Dermis blood vessel endothelial cell (primary cell): ENCODE measurements around the gene ACCS. TPM values are rescaled to one million over a fixed set of nuclear protein-coding genes. Genes with fewer than 3 reads are reported as not detected.

Experiments used
- DNase-seq: peaks from one replicate; pipeline ENCODE4 v3.0.0; 2010
- total RNA-seq: library from RNA; depleted of rRNA; stranded (reverse); fragments of >200 nt; gene quantifications from 2 replicates; pipeline ENCODE4 v1.2.3, GENCODE V29; 2014

The ACCS gene
- total RNA-seq, result 8.2 and 9.0 TPM in 2 replicates

- DNase-seq, result peak; percentile 96
Measured at GRCh38 chr11:44065841-44066731, at the start of gene ACCS. ACCS (plus strand) TSS chr11:44066270; CDS start chr11:44067628, 1,358 bp downstream.

DNA sequence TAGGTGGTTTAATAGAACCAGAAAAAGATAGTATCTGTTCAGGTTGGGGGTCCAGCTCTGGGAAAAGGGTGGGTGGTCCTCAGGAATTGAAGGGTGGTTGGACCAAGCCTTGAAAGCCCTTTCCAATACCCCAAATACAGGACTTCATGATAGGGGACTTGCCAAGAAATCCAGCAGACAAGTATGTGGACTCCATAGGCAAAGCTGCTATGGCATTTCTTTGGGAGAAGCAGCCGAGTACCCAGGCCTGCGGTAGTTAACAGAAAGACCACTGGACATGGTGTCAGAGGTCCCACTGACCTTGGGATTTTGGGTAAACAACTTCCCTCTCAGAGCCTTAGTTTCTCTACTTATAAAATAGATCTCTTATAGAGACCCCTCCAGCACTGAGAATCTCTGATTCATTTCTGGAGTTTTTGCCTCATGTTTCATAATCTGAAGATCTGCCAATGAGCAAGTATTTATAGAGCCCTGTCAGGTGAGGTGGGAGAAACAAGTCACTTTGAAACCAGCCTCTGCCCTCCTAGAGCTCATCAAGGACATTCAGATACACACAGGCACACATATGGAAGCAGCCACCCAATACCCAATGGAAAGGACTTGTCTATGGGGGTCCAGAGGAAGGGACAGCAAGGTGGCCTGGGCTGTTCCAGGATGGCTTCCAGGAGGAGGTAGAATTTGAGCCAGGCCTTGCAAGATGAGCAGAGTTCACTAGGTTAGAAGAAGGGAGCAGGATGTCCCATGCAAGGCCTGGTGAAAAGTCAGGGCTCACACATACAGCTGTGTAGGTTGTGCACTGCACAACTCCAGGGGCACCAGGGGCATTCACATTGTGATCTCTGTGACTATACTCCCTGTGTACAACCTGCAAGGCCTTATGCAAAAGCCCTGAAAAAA lies 49.3 kb upstream of the ACCS start:
- no peak for DNase-seq

GRCh38 chr11:44017443-44018126 lies 48.5 kb upstream of the ACCS start:
- DNase-seq, result no peak

DNA sequence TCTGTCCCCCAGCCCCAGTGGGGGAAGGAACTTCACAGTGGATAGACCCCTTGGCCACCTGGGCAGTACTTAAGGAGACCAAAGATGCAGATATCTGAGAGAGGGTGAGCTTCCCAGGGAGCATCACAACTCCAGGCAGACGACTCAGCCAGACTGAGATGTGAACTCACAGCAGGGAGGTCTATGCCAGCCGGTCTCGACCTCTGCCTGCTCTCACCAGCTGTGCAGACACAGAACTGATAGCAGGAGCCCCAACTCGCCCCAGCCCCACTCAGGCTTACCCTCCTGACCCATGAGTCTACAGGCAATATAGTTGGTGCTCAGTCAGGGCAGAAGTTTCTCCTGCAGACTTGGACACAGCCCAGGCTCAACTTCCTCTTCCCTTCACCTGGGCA lies 47.9 kb upstream of the ACCS start:
- no peak for DNase-seq

DNA sequence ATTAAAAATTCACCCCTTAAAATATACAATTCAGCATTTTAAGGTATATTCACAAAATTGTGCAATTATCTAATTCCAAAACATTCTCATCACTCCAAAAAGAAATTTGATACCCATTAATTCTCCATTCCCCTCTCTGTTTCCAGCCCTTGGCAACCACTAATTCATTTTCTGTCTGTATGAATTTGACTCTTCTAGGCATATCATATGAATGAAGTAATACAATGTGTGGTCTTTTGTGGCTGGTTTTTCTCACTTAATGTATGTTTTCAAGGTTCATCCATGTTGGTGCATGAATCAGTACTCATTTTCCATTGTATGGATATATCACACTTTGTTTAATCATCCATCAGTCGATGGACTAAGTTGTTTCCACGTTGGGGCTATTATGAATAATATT lies 47.2 kb upstream of the ACCS start:
- DNase-seq, result no peak

- no peak for DNase-seq
Measured at GRCh38 chr11:44024977-44025376, 41.1 kb upstream of the ACCS start.

DNA sequence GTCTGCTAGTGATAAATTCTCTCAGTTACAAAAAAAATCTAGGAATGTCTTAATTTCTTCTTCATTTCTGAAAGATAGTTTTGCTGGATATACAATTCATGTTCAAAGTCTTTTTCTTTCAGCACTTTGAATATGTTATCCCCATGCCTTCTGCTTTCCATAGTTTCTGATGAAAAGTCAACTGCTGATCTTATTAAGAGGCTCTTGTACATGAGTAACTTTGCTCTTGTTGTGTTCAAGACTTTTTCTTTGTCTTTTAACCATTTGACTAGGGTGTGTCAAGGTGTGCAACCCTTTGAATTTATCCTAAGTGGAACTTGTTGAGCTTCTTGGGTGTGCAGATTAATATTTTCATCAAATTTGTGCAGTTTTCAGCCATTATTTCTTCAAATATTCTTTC lies 40.3 kb upstream of the ACCS start:
- no peak for DNase-seq

- no peak for DNase-seq
Measured at GRCh38 chr11:44028401-44028800, 37.7 kb upstream of the ACCS start.

DNA sequence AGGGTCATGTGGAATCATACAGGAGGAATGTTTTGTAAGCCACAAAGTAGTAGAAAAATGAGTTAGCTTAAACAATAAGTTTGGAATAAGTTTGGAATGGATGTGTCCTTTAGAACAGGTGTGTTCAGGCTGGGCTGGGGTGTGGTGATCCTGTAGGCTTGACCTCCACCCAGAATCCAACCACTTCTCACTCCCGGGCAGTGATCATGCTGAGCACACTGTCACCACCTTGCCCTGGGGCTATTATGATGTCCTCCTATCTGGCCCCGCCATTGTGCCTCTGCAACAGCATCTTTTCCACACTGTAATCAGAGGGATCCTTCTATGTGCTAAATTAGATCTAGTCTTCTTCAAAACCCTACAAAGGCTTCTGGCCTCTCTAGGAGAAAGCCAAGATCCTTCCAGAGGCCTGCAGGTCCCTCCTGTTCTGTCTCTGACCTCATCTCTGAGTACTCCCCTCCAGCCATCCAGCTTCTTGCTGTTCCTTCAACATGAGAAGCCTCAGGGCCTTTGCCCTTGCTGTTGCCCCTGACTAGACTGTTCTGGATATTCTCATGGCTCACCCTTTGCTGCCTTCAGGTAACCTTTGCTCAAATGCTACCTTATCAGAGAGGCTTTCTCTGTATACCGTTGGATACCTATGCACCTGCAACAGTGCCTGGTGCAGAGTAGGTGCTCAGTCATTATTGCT lies 37.1 kb upstream of the ACCS start:
- DNase-seq, result no peak

DNA sequence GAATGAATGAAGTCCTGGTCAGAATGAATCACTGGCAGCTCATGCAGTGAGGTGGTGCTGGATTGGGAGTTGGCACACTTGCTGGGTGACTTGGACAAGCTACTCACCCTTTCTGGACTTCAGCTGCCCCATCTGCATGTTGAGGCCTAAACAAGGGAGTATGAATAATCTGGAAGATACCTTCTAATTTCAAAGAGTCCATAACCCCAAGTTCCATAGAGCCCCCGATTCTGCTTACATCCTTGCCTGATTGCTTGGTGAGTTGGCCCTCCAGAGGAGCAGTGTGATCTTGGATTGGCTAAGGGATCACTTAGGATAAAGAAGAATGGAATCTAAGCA lies 36.6 kb upstream of the ACCS start:
- no peak for DNase-seq

- no peak for DNase-seq
Measured at GRCh38 chr11:44029977-44030911, 35.8 kb upstream of the ACCS start.

DNA sequence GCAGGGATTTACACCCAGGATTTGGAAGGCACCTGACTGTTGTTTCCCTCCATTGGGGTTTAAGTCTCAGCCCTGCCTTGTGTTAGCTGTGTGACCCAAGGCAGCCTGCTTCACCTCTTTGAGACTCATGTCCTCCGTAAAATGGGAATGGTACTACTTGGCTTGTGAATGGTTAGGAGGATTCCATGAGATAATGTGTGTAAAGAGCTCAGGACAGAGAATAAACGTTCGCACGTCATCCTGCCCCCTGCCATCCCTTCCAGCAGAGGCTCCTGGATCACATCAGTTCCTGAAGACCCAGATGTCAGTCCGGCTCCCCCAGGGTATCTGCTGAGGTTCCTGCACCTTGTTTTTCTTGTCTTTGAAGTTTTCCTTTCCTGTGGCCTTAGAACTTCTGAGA lies 35.1 kb upstream of the ACCS start:
- DNase-seq, result no peak

DNA sequence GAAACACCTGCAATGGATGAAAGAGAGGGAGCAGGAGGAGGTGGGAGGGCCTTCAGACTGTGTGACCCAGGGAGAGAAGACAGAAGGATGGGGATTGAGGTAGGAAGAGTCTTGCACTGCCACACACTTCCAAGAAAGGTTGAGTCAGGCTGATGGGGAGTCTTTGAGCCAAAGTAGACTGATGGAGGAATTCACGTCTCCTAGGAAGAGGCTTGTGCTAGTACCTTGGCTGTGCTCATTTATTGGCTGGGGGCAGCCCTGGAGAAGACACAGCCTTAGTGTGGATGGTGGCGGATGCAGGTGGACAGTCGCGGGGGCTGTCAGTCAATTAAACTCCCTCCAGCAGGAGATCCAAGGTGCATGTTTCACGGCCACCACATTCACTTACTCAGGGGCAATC lies 34.5 kb upstream of the ACCS start:
- DNase-seq, result no peak

- no peak for DNase-seq
Measured at GRCh38 chr11:44032299-44033085, 33.6 kb upstream of the ACCS start.

DNA sequence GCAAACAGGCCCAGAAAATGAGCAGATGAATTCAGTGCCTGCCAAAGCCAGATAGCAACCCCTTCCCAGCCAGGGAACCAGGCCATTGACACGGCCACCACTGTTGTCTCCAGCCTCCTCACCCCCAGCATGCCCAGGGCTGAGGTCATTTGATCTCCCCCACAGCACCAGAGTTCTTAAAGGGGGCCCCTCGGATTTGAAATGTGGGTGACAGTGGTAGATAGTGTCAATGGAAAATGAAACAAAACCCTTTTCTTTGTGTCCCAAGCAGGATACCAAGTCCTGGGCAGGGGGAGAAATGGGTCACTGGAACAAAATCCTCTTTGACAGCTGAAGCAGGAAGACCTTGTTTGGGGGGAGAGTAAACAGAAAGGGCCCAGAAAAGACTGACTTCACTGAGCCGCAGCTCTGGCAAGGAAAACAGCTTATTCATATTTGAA lies 32.6 kb upstream of the ACCS start:
- no peak for DNase-seq

DNA sequence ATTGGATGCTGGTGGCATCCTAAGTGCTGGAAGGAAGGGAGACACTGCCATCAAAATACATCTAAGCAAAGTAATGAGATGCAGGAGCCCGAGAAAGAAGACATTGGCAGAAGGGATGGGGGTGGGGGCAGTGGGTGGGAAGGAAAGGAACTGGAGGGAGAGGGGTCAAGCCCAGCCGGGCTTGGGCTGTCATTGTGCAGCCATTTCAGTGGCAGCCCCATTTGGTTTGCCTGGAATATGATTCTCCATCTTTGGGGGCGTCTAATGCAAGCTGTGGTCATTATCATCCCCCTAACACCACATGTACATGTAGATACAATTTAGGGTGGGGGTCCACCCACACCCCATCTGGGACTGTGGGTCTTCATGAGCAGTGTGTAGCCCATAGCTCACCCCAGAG lies 32.2 kb upstream of the ACCS start:
- no peak for DNase-seq

GRCh38 chr11:44034639-44035038 lies 31.4 kb upstream of the ACCS start:
- no peak for DNase-seq

DNA sequence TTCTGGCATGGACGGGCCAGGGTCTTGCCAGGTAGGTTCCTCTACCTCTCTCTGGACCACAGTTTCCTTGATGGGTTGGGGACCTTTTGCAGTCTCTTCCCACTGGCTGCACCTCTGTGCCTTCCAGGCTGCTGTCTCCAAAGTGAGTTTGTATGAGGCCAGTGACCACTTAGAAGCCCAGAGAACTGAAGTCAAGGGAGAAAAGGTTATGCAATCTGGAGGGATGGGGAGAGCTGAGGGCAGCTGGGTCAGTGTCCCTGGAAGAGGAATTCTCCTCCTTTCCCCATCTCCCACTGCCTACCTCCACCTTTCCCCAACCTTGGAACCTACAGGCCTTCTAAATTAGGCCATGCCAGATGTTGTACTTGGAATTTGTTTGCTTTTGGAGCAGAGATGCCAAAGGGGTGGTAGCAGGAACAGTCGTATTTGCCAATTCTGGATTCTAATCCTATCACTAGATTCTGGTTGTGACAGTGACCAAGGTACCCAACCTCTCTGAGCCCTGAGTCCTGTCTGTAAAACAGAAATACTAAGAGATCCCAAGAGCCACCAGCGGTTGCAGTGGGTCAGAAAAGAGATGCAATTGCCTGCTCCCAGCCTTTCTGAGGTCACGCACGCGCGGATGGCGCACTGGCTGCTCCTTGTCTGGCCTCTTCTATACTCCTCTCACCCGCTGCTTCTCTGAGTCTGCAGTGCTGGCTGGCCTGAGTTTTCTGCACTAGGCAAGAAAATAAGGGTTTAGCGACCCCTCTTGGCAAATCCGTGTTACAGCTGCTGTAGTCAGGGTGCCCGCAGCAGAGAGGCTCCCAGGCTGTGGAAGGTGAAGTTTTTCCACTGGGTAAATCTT lies 29.0 kb upstream of the ACCS start:
- peak; percentile 83 for DNase-seq

DNA sequence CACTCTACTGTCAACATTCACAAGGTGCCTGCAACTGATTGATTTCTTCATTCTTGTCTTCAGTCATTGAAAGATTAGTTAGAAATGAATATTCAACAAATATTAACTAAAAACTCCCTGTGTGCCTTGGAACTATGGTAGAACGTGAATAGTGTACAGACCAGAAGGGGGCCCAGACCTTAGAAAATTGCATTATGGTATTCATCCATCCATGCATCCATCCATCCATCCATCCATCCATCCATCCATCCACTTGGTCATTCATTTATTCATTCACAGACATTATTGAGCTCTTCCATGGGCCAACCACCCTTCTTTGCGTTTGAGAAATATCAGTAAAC lies 28.4 kb upstream of the ACCS start:
- no peak for DNase-seq

- no peak for DNase-seq
Measured at GRCh38 chr11:44043157-44043556, 22.9 kb upstream of the ACCS start.
